SK-N-SH (cell line): ENCODE results near the gene COX14.

Experiments used
- EZH2phosphoT487 ChIP-seq: fragments of 200-600 bp; sonication (generic); IDR thresholded peaks from 2 replicates; pipeline ENCODE4 v1.6.1; 2017; ENCODE audit warnings: low read depth, mixed run types, mild to moderate bottlenecking, antibody characterized with exemption, moderate library complexity, borderline replicate concordance
- MEF2A ChIP-seq: IDR thresholded peaks from 2 replicates; pipeline ENCODE4 v1.4.0; 2012; ENCODE audit warnings: low read depth, borderline replicate concordance
- POLR2AphosphoS5 ChIP-seq: IDR thresholded peaks from 2 replicates; pipeline ENCODE4 v1.6.1; 2012; ENCODE audit warnings: low read depth, low read length
- TF ChIP-seq, protein P1 (sequence below): fragments of 200-600 bp; sonication (generic); IDR thresholded peaks from 2 replicates; pipeline ENCODE4 v1.6.1; 2017; ENCODE audit warnings: antibody characterized with exemption, mild to moderate bottlenecking, moderate library complexity

DNA sequence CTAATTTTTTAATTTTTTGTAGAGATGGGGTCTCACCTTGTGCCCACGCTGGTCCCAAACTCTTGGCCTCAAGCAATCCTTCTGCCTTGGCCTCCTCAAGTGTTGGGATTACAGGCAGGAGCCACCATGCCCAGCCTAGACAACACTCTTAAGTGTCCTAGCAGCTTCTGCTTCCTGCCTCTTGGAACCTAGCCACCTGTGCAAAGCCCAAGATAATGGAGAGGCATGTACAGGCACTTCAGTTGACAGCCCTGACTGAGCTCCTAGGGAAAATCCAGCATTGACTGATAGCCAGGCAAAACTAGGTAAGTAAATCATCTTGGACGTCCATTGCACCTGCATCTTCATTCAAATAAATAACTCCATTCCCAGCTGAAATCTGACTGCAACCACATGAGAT lies 15.5 kb downstream of the COX14 start:
- TF ChIP-seq EZH2phosphoT487, result no peak
- TF ChIP-seq POLR2AphosphoS5, result no peak
- no peak for TF ChIP-seq MEF2A
- TF ChIP-seq, protein P1, sequence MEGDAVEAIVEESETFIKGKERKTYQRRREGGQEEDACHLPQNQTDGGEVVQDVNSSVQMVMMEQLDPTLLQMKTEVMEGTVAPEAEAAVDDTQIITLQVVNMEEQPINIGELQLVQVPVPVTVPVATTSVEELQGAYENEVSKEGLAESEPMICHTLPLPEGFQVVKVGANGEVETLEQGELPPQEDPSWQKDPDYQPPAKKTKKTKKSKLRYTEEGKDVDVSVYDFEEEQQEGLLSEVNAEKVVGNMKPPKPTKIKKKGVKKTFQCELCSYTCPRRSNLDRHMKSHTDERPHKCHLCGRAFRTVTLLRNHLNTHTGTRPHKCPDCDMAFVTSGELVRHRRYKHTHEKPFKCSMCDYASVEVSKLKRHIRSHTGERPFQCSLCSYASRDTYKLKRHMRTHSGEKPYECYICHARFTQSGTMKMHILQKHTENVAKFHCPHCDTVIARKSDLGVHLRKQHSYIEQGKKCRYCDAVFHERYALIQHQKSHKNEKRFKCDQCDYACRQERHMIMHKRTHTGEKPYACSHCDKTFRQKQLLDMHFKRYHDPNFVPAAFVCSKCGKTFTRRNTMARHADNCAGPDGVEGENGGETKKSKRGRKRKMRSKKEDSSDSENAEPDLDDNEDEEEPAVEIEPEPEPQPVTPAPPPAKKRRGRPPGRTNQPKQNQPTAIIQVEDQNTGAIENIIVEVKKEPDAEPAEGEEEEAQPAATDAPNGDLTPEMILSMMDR, result no peak
